ENCODE results near the gene ERC1. TPM values are rescaled to one million over a fixed set of nuclear protein-coding genes. Genes with fewer than 3 reads are reported as not detected.

ERC1 gene
- total and polyA plus RNA-seq, 9 of the 15 experiments (the other 6 are each of a cell fraction or from before 2014, with no cell fraction given): 0.74 to 11.8 (median 4.8) TPM

GRCh38 chr12:1022032-1022970 is 31.3 kb downstream of the ERC1 start:
- BruUV-seq (replicated peaks): no TSS peak
- no peak for DNase-seq (ENCODE audit: extremely low read depth in 1 of 4, low spot score in 3 of 4)
- H3K36me3 ChIP-seq (ENCODE audit: control insufficient read depth, insufficient read depth, low read length): no peaks in the 10 kb centered on the region; the same call in 2 of the 3 replicates
- H3K9me3 ChIP-seq (replicated peaks; ENCODE audit: control insufficient read depth, insufficient read depth, low read depth, low read length): no peaks in the 10 kb centered on the region
- in situ Hi-C loops (cut with MboI) (no loop called here), intact Hi-C loops (cut with micrococcal nuclease) (no loop called here)
- TF ChIP-seq ZMIZ1 (IDR thresholded peaks at IDR 0.05; ENCODE audit: low read depth in 2 of 2, low read length in 2 of 2) (no peak), GTF2B (IDR thresholded peaks at IDR 0.05; ENCODE audit: extremely low read depth, insufficient read length) (no peak), EGR1 (conservative IDR thresholded peaks at IDR 0.05) (no peak), MCM2 (IDR thresholded peaks at IDR 0.05; ENCODE audit: low read depth) (no peak), CCAR2 (IDR thresholded peaks at IDR 0.05; ENCODE audit: low read depth, low read length) (no peak), TRIM28 (IDR thresholded peaks at IDR 0.05) (no peak), SUPT5H (IDR thresholded peaks at IDR 0.05) (no peak), SMAD4 (CRISPR knock-in tag; conservative IDR thresholded peaks at IDR 0.05) (no peak), ZNF668 (CRISPR knock-in tag; IDR thresholded peaks at IDR 0.05) (no peak), RBM22 (IDR thresholded peaks at IDR 0.05; ENCODE audit: low read depth, low read length, poor library complexity, severe bottlenecking) (no peak), CBX1 (IDR thresholded peaks at IDR 0.05; ENCODE audit: low read depth) (no peak)
- no peak overlapping the region for H3K27ac ChIP-seq (ENCODE audit: extremely low read depth, low read depth, low read length)
- ChIA-PET POLR2A (no interaction called here), CTCF (ENCODE audit: low intra/inter-chr PET ratio) (no interaction called here)
- H3K4me3 ChIP-seq: no peak overlapping the region
- no peaks in the 10 kb centered on the region for H4K20me1 ChIP-seq (replicated peaks; ENCODE audit: control insufficient read depth, insufficient read depth, low read length)
- FAIRE-seq: no peak
- no peak overlapping the region for H3K4me2 ChIP-seq (ENCODE audit: insufficient read depth, low read length)
- no peaks in the 10 kb centered on the region for H3K4me1 ChIP-seq (replicated peaks in 1 of 2; ENCODE audit: control insufficient read depth in 2 of 2, insufficient read depth in 2 of 2, low read length in 2 of 2)
- H3K79me2 ChIP-seq (ENCODE audit: control insufficient read depth, insufficient read depth, low read length): no peaks in the 10 kb centered on the region
- H2AFZ ChIP-seq (ENCODE audit: low read depth, low read length): no peak overlapping the region
- no peaks in the 10 kb centered on the region for H3K27me3 ChIP-seq (ENCODE audit: control insufficient read depth in 2 of 2, insufficient read depth in 2 of 2, low read length in 2 of 2)
- H3K9me1 ChIP-seq (ENCODE audit: control insufficient read depth, insufficient read depth, low read length): no peaks in the 10 kb centered on the region
- no peak overlapping the region for H3K9ac ChIP-seq (ENCODE audit: insufficient read depth in 1 of 2, low read depth in 2 of 2, low read length in 2 of 2)
- whole genome bisulfite sequencing (ENCODE audit: insufficient coverage, low coverage, missing lambda C conversion rate): 80% methylated on average over 4 of the region's 9 CpGs
- no peak for ATAC-seq

All from K562 (cell line).